ENCODE measurements around the gene LSP1.

Gene LSP1

DNA sequence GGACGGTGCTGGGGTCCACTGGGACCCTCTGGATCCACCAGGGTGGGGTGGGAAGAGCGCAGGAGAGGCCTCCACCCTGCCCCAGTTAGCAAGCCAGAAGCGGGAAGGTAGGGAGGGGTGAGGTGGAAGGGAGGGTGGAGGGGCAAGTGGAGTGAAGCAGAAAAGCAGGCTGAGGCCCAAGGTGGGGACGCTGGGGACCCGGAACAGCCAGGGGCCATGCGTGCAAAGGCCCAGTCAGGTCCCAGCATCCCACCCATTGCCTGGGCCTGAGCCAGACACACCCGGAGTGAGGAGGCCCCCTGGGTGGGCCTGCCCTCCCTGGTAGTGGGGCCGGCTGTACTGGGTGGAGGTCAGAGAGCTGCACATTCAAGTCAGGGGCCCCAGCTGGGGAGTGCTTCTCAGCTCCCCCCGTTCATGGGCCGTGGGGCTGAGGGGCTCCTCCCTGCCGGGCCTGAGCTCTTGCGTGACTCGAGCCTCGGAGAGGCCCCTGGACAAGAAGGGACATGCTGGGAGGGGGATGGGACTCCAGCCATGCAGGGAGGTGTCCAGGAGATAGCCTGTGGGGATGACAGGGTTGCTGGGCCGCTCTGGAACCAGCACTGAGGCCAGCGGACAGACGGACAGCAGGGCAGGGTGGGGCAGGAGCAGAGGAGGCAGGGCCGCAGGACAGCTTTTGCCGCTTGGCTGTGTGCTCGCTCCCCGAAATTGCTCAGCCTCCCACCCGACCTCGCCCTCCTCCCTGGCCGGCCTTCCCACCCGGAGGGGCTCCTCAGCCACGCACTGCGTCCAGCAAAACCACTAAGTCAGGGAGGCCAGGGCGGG, 74.4 kb downstream of the LSP1 start:
- DNase-seq (ENCODE audit: insufficient read length): peak; percentile 27
- no peak for FAIRE-seq
- TF ChIP-seq TAF1 (IDR thresholded peaks at IDR 0.05; ENCODE audit: borderline replicate concordance, low read depth, low read length): no peak
- TF ChIP-seq POLR2A (IDR thresholded peaks at IDR 0.05; ENCODE audit: low read depth, low read length): no peak
- TF ChIP-seq POLR2AphosphoS5 (IDR thresholded peaks at IDR 0.05; ENCODE audit: low read depth, low read length): no peak

- TF ChIP-seq TAF1 (IDR thresholded peaks at IDR 0.05; ENCODE audit: borderline replicate concordance, low read depth, low read length) (no peak), POLR2AphosphoS5 (IDR thresholded peaks at IDR 0.05; ENCODE audit: low read depth, low read length) (no peak), POLR2A (IDR thresholded peaks at IDR 0.05; ENCODE audit: low read depth, low read length) (no peak)
- DNase-seq (ENCODE audit: insufficient read length) (no peak), FAIRE-seq (no peak)
Observed at GRCh38 chr11:1927848-1928469, 75.1 kb downstream of the LSP1 start.

DNA sequence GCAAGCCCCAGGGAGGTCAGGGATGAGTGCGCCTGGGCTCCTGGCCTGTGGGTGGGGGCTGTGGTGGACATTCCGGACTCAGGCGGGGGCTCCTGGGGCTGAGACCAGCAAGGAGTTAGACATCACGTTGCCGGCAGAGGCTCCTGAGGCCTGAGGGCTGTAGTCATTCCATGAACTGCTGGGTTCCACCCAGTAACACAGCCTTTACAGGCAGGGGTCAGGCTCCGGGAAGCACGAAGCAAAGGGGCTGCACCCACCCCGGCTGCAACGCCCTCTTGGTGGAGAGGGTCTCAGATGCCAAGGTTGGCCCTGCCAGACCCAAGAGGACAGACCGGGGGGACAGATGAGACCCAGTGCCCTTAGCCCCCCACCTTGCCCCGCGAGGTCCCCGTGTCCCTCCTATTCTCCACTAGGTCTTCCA, 75.6 kb downstream of the LSP1 start:
- peak; percentile 18 for DNase-seq (ENCODE audit: insufficient read length)
- TF ChIP-seq TAF1 (IDR thresholded peaks at IDR 0.05; ENCODE audit: borderline replicate concordance, low read depth, low read length): no peak
- no peak for TF ChIP-seq POLR2A (IDR thresholded peaks at IDR 0.05; ENCODE audit: low read depth, low read length)
- no peak for TF ChIP-seq POLR2AphosphoS5 (IDR thresholded peaks at IDR 0.05; ENCODE audit: low read depth, low read length)
- no peak for FAIRE-seq

- TF ChIP-seq POLR2AphosphoS5 (IDR thresholded peaks at IDR 0.05; ENCODE audit: low read depth, low read length) (no peak), TAF1 (IDR thresholded peaks at IDR 0.05; ENCODE audit: borderline replicate concordance, low read depth, low read length) (no peak), POLR2A (IDR thresholded peaks at IDR 0.05; ENCODE audit: low read depth, low read length) (no peak)
- FAIRE-seq: no peak
- DNase-seq (ENCODE audit: insufficient read length): no peak
Observed at GRCh38 chr11:1928891-1929541, 76.1 kb downstream of the LSP1 start.

DNA sequence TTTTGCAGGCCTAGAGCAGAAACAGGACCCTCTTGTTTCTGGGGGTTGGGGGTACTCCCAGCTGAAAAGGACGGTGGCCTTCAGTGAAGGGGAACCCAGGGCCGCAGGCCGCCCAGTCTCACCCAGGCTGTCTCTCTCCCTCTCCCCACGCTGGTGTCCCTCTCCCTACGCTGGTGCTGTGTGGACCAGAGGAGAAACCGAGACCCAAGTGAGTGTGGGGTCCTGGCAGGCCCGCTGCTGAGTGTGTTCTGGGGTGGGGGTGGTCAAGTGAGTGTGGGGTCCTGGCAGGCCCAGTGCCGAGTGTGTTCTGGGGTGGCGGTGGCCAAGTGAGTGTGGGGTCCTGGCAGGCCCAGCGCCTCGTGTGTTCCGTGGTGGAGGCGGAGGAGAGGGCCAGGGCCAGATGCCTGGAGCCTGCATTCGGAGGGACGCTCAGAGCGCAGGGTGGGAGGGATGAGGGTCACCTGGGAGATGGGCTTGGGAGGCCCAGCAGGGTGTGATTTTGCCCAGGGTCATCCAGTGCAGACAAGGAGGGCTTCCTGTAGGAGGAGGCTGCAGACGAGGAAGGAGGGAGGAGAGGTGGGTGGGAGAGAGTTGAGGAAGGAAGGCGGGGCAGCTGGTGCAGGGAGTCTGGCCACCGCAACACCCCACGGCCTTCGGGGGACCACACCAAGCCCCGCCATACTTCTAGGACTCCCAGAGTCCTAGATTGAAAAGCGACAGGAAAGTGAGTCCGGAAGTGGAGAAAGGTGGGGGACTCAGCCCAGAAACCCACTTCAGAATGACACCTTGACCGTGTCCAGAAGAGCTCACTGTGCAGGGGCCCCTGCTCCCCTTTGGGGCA, 77.0 kb downstream of the LSP1 start:
- FAIRE-seq (no peak), DNase-seq (ENCODE audit: insufficient read length) (no peak)
- TF ChIP-seq TAF1 (IDR thresholded peaks at IDR 0.05; ENCODE audit: borderline replicate concordance, low read depth, low read length): no peak
- no peak for TF ChIP-seq POLR2AphosphoS5 (IDR thresholded peaks at IDR 0.05; ENCODE audit: low read depth, low read length)
- no peak for TF ChIP-seq POLR2A (IDR thresholded peaks at IDR 0.05; ENCODE audit: low read depth, low read length)

DNA sequence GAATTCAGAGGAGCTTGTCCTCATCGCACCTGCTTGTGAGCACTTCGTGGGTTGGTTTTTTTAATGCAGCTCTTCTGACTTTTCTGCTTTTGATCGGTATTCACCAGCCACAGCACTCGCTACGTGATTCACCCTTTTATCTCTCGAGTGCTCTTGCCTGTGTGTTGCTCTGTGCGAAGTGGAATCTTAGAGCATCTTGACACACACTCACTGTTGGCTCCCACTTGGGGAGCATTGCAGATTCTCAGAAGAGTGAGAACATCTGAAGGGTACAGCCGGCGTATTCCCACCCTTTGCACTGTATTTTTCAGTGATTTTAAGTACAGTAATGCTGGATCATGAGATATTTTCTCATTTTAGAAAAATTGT, 77.6 kb downstream of the LSP1 start:
- FAIRE-seq (no peak), DNase-seq (ENCODE audit: insufficient read length) (no peak)
- TF ChIP-seq POLR2A (IDR thresholded peaks at IDR 0.05; ENCODE audit: low read depth, low read length) (no peak), TAF1 (IDR thresholded peaks at IDR 0.05; ENCODE audit: borderline replicate concordance, low read depth, low read length) (no peak), POLR2AphosphoS5 (IDR thresholded peaks at IDR 0.05; ENCODE audit: low read depth, low read length) (no peak)

GRCh38 chr11:1931341-1932104, 78.6 kb downstream of the LSP1 start:
- TF ChIP-seq POLR2A (IDR thresholded peaks at IDR 0.05; ENCODE audit: low read depth, low read length) (no peak), TAF1 (IDR thresholded peaks at IDR 0.05; ENCODE audit: borderline replicate concordance, low read depth, low read length) (no peak), POLR2AphosphoS5 (IDR thresholded peaks at IDR 0.05; ENCODE audit: low read depth, low read length) (no peak)
- no peak for FAIRE-seq
- DNase-seq (ENCODE audit: insufficient read length): no peak

DNA sequence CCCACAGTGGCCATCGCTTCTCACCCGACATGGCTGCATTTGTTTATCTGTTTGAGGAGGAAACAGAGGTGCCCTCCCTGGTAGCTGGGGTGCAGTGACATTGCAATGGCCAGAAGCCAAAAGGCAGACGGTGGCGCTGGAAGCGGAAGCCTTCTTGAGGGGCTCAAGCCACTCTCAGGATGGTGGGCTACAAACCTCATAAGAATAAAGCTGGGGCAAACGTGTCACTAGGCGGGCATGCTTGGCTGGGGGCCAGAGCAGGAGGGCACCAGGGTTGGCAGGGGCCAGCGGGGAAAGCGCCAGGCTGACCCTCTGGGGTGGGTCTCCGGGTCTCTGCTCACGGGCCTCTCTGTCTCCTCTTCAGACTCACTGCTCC, 79.2 kb downstream of the LSP1 start:
- DNase-seq (ENCODE audit: insufficient read length): no peak

GRCh38 chr11:1932681-1933080, 79.8 kb downstream of the LSP1 start:
- no peak for FAIRE-seq
- DNase-seq (ENCODE audit: insufficient read length): no peak
- TF ChIP-seq POLR2A (IDR thresholded peaks at IDR 0.05; ENCODE audit: low read depth, low read length): no peak
- TF ChIP-seq TAF1 (IDR thresholded peaks at IDR 0.05; ENCODE audit: borderline replicate concordance, low read depth, low read length): no peak
- TF ChIP-seq POLR2AphosphoS5 (IDR thresholded peaks at IDR 0.05; ENCODE audit: low read depth, low read length): no peak

More for the DNA sequence above, 79.2 kb downstream of the LSP1 start:
- TF ChIP-seq POLR2AphosphoS5 (IDR thresholded peaks at IDR 0.05; ENCODE audit: low read depth, low read length) (no peak), POLR2A (IDR thresholded peaks at IDR 0.05; ENCODE audit: low read depth, low read length) (no peak), TAF1 (IDR thresholded peaks at IDR 0.05; ENCODE audit: borderline replicate concordance, low read depth, low read length) (no peak)
- FAIRE-seq: no peak
